ENCODE results near the gene RB1.

DNA sequence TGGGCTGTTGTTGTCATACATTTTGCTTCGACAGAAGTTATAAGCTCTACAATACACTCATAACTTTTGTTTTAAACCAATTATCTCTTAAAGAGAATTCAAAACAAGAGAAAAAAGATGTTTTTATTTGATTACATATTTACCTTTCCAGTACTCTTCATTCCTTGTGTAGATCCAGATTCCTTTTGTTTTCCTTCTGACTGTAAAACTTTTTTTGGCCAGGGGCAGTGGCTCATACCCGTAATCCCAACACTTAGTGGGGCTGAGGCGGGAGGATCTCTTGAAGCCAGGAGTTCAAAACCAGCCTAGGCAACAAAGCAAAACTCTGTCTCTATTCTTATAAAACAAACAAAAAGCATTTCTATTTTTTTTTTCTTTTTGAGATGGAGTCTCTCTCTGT, 87.7 kb downstream of the RB1 start:
- TF ChIP-seq, protein P1, sequence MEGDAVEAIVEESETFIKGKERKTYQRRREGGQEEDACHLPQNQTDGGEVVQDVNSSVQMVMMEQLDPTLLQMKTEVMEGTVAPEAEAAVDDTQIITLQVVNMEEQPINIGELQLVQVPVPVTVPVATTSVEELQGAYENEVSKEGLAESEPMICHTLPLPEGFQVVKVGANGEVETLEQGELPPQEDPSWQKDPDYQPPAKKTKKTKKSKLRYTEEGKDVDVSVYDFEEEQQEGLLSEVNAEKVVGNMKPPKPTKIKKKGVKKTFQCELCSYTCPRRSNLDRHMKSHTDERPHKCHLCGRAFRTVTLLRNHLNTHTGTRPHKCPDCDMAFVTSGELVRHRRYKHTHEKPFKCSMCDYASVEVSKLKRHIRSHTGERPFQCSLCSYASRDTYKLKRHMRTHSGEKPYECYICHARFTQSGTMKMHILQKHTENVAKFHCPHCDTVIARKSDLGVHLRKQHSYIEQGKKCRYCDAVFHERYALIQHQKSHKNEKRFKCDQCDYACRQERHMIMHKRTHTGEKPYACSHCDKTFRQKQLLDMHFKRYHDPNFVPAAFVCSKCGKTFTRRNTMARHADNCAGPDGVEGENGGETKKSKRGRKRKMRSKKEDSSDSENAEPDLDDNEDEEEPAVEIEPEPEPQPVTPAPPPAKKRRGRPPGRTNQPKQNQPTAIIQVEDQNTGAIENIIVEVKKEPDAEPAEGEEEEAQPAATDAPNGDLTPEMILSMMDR (IDR thresholded peaks at IDR 0.05; ENCODE audit: low read depth, low read length): no peak
- TF ChIP-seq POLR2A (IDR thresholded peaks at IDR 0.05; ENCODE audit: extremely low read depth, insufficient read length) (no peak), MYC (IDR thresholded peaks at IDR 0.05; ENCODE audit: low read depth, low read length) (no peak)
- TF ChIP-seq, protein P2, sequence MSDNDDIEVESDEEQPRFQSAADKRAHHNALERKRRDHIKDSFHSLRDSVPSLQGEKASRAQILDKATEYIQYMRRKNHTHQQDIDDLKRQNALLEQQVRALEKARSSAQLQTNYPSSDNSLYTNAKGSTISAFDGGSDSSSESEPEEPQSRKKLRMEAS (IDR thresholded peaks at IDR 0.05; ENCODE audit: low read depth, low read length): no peak
